GM18861 (cell line): ENCODE data around the gene CCDC34.

Experiments
- ATAC-seq: cut with Tn5 transposase; IDR thresholded peaks from one replicate; pipeline ENCODE4 v1.9.1; 2021; ENCODE audit not compliant: unreplicated experiment

Gene CCDC34

GRCh38 chr11:27362749-27363575, at the start of gene CCDC34:
Gene CCDC34 (minus strand): TSS chr11:27363215. CDS start chr11:27363194, 21 bp downstream.
- ATAC-seq = peak; percentile 99

- no peak for ATAC-seq
These were observed 49.2 kb upstream of the CCDC34 start for GRCh38 chr11:27412192-27412691.

- no peak for ATAC-seq
These were observed 48.3 kb upstream of the CCDC34 start for GRCh38 chr11:27411328-27411727.

- ATAC-seq = no peak
These were observed 47.3 kb upstream of the CCDC34 start for GRCh38 chr11:27410272-27410671.

GRCh38 chr11:27409742-27410141, 46.7 kb upstream of the CCDC34 start:
- no peak for ATAC-seq

GRCh38 chr11:27409049-27409448, 46.0 kb upstream of the CCDC34 start:
- no peak for ATAC-seq

GRCh38 chr11:27408246-27408800, 45.3 kb upstream of the CCDC34 start:
- ATAC-seq = no peak

GRCh38 chr11:27406498-27407354, 43.7 kb upstream of the CCDC34 start:
- no peak for ATAC-seq

- ATAC-seq = no peak
These were observed 42.1 kb upstream of the CCDC34 start for GRCh38 chr11:27405134-27405533.

- ATAC-seq = no peak
These were observed 41.4 kb upstream of the CCDC34 start for GRCh38 chr11:27404427-27404826.

GRCh38 chr11:27403195-27403594, 40.2 kb upstream of the CCDC34 start:
- ATAC-seq = no peak

- no peak for ATAC-seq
These were observed 39.4 kb upstream of the CCDC34 start for GRCh38 chr11:27402450-27402849.

- no peak for ATAC-seq
These were observed 38.9 kb upstream of the CCDC34 start for GRCh38 chr11:27401833-27402316.

- no peak for ATAC-seq
These were observed 38.3 kb upstream of the CCDC34 start for GRCh38 chr11:27401280-27401832.

- ATAC-seq = no peak
These were observed 35.4 kb upstream of the CCDC34 start for GRCh38 chr11:27398400-27398770.

- no peak for ATAC-seq
These were observed 34.8 kb upstream of the CCDC34 start for GRCh38 chr11:27397624-27398399.

- no peak for ATAC-seq
These were observed 33.3 kb upstream of the CCDC34 start for GRCh38 chr11:27396259-27396839.

GRCh38 chr11:27395556-27396258, 32.7 kb upstream of the CCDC34 start:
- ATAC-seq = no peak

GRCh38 chr11:27394781-27395228, 31.8 kb upstream of the CCDC34 start:
- ATAC-seq = no peak
